Breast epithelium (tissue), 4 donors: ENCODE data around the gene MALRD1. TPM values are rescaled to one million over a fixed set of nuclear protein-coding genes. Genes with fewer than 3 reads are reported as not detected.

ENCODE experiments used
- DNase-seq, 2 donors: peaks; one replicate each; pipeline ENCODE4 v3.0.0-alpha.2; 2019; ENCODE audit warnings: low spot score in 2 of 2
- H3K27ac ChIP-seq, 2 donors: fragments of 200-600 bp; sonication (generic) in 1 of 2; one replicate each; pipeline ENCODE4 v1.5.1; 2016 to 2019; ENCODE audit warnings: mild to moderate bottlenecking in 1 of 2
- H3K27me3 ChIP-seq, 2 donors: fragments of 200-600 bp; sonication (generic) in 1 of 2; one replicate each; pipeline versions ENCODE4 v1.5.1 to v1.6.0; 2017 to 2019; ENCODE audit warnings: control low read depth in 1 of 2, mild to moderate bottlenecking in 1 of 2
- H3K36me3 ChIP-seq: fragments of 200-600 bp; one replicate; pipeline ENCODE4 v1.5.1; 2019
- H3K4me1 ChIP-seq, 2 donors: fragments of 200-600 bp; sonication (generic); one replicate each; pipeline ENCODE4 v1.5.1; 2016 to 2019; ENCODE audit warnings: control low read depth in 1 of 2
- H3K4me3 ChIP-seq, 3 donors: fragments of 200-600 bp; sonication (generic); 1 replicate in 2 of 3; 2 replicates in 1 of 3; pipeline ENCODE4 v1.5.1; 2016 to 2019; ENCODE audit warnings: mild to moderate bottlenecking in 3 of 3, moderate library complexity in 2 of 3
- H3K9me3 ChIP-seq, 2 donors: fragments of 200-600 bp; sonication (generic) in 1 of 2; one replicate each; pipeline ENCODE4 v1.5.1; 2016 to 2019; ENCODE audit warnings: control low read depth in 1 of 2
- POLR2A ChIP-seq: fragments of 450-650 bp; IDR thresholded peaks from one replicate; pipeline ENCODE4 v1.6.1; 2016; ENCODE audit warnings: antibody characterized with exemption, mild to moderate bottlenecking, moderate library complexity
- POLR2AphosphoS5 ChIP-seq, 3 donors: sonication (generic); formaldehyde crosslinking; IDR thresholded peaks; one replicate each; pipeline ENCODE4 v1.6.1; 2017; ENCODE audit warnings: antibody characterized with exemption in 3 of 3
- intact Hi-C: fragments of 100-400 bp; cut with DNase I; formaldehyde crosslinking; loops from one replicate; pipeline ENCODE4 v1.15.1; 2023; ENCODE audit warnings: low total_unique reads
- total RNA-seq, 3 donors: library from RNA; depleted of rRNA; stranded (reverse); fragments of >200 nt; gene quantifications; one replicate each; pipeline ENCODE4 v1.1.0, GENCODE V29; 2016
- TF ChIP-seq, protein P1 (sequence below), 3 donors: fragments of 450-650 bp; IDR thresholded peaks; one replicate each; pipeline ENCODE4 v1.5.1; 2016 to 2017; ENCODE audit warnings: antibody characterized with exemption in 3 of 3, mild to moderate bottlenecking in 3 of 3, moderate library complexity in 3 of 3

MALRD1 gene
- total RNA-seq, 3 donors from 2014 or later = 0.96 to 8.6 (median 2.6) TPM

DNA sequence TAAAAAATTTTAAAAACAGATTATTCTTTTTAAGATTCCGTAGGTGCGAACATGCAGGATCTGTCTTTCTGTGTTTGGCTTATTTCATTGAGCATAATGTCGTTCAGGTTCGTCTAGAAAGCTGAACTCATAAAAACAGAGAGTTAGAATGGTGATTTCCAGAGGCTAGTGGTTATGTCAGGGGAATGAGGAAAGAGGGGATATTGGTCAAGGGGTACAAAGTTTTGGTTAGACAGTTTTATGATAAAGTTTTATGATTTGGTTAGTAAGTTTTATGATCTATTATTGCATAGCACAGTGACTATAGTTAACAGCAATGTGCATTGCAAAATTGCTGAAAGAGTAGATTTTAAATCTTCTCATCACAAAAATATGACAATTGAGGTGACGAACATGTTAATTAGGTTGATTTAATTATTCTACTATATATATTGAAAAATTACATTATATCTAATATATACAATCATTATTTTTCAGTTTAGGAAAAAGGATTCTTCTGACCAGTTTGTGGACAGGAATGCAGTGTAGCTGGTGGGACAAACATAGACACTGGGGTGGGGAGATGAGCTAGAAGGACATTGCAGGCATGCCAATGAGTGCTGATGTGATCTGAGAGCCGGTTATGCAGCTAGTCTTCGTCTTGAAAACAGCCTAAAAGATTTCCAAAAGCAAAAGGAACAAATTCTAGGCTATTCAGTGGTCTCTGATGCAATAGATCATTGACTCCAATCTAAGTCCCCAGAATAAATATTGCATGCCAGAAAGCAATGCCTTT lies 31.3 kb upstream of the MALRD1 start:
- Histone ChIP-seq H3K4me3 (no peak overlapping the region), H3K36me3 (no peaks in the 10 kb centered on the region), H3K27me3 (no peaks in the 10 kb centered on the region), H3K9me3 (no peaks in the 10 kb centered on the region), H3K4me1 (no peaks in the 10 kb centered on the region), H3K27ac (no peak overlapping the region)
- TF ChIP-seq, protein P1, sequence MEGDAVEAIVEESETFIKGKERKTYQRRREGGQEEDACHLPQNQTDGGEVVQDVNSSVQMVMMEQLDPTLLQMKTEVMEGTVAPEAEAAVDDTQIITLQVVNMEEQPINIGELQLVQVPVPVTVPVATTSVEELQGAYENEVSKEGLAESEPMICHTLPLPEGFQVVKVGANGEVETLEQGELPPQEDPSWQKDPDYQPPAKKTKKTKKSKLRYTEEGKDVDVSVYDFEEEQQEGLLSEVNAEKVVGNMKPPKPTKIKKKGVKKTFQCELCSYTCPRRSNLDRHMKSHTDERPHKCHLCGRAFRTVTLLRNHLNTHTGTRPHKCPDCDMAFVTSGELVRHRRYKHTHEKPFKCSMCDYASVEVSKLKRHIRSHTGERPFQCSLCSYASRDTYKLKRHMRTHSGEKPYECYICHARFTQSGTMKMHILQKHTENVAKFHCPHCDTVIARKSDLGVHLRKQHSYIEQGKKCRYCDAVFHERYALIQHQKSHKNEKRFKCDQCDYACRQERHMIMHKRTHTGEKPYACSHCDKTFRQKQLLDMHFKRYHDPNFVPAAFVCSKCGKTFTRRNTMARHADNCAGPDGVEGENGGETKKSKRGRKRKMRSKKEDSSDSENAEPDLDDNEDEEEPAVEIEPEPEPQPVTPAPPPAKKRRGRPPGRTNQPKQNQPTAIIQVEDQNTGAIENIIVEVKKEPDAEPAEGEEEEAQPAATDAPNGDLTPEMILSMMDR (IDR thresholded peaks at IDR 0.05) = no peak
- intact Hi-C loops = no loop called here
- no peak for DNase-seq

DNA sequence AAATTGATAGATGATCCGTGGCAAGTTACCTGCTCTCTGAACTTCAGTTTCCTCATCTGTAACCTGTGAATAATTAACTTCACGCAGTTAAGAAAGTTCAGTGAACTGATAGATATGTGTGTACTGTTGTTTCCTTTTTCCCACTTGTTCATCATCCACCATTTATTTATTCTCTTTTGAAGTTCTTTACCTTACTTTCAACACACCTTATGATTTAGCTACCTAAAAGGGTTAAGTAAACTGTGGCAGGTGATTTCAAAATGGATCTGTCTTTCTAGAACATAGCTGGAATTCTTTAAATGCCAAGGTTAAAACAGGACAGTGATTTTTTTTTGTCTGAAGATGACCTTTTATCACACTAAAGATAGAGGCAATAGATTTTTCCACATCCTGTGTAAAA lies 27.4 kb upstream of the MALRD1 start:
- no peak overlapping the region for H3K4me3 ChIP-seq
- intact Hi-C loops = no loop called here

DNA sequence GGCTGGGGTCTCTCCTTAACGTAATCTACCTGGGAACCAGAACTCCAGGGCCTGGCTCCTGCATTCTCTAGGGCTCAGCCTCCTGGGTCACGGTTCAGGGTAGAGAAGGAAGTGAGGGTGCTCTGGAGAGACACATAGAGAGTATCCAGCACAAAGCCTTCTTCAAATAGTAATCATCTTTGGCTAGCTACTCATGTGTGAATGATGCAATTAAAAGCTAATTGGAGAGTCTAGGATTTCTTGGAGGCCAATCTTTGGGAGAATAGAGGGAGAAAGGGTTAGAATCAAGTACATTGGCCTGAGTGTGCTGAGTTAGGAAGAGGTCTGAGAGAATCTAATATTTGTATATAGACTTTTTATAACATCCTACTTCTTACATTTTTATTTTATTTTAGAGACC lies 24.0 kb upstream of the MALRD1 start:
- Histone ChIP-seq H3K36me3 (no peaks in the 10 kb centered on the region), H3K27me3 (no peaks in the 10 kb centered on the region), H3K4me1 (no peaks in the 10 kb centered on the region), H3K27ac (no peak overlapping the region), H3K4me3 (no peak overlapping the region), H3K9me3 (no peaks in the 10 kb centered on the region)
- intact Hi-C loops = no loop called here
- TF ChIP-seq POLR2AphosphoS5 (IDR thresholded peaks at IDR 0.05) = no peak
- TF ChIP-seq, protein P1 (IDR thresholded peaks at IDR 0.05) = no peak
- no peak for TF ChIP-seq POLR2A
- DNase-seq = no peak

More for the DNA sequence above, 27.4 kb upstream of the MALRD1 start:
- Histone ChIP-seq H3K27ac (no peak overlapping the region), H3K36me3 (no peaks in the 10 kb centered on the region), H3K27me3 (no peaks in the 10 kb centered on the region), H3K9me3 (no peaks in the 10 kb centered on the region), H3K4me1 (no peaks in the 10 kb centered on the region)
- TF ChIP-seq POLR2A (no peak), POLR2AphosphoS5 (IDR thresholded peaks at IDR 0.05) (no peak)
- TF ChIP-seq, protein P1 (IDR thresholded peaks at IDR 0.05) = no peak
- no peak for DNase-seq

DNA sequence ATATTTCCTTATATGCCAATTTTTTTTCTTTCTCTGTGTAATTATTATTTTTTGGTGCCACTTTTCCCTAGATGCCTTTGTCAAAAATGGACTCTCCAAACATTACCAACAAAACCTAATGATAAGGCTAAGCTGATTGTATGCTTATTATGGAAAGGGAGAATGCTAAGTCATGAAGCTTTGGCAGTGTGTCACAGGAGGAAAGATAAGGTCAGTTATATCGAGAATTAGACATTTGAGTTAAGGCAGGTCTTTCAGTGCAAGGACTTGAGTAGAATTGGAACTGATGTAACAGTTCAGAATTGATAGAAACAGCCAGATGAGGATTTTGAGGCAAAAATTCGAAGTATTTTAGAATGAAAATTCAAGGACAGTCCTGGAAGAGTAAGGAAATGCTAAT lies 16.8 kb upstream of the MALRD1 start:
- Histone ChIP-seq H3K36me3 (no peaks in the 10 kb centered on the region), H3K4me3 (no peak overlapping the region), H3K27ac (no peak overlapping the region), H3K9me3 (no peaks in the 10 kb centered on the region), H3K4me1 (no peaks in the 10 kb centered on the region), H3K27me3 (no peaks in the 10 kb centered on the region)
- intact Hi-C loops = no loop called here
- DNase-seq = no peak
- no peak for TF ChIP-seq POLR2AphosphoS5 (IDR thresholded peaks at IDR 0.05)
- TF ChIP-seq POLR2A = no peak
- TF ChIP-seq, protein P1 (IDR thresholded peaks at IDR 0.05) = no peak

DNA sequence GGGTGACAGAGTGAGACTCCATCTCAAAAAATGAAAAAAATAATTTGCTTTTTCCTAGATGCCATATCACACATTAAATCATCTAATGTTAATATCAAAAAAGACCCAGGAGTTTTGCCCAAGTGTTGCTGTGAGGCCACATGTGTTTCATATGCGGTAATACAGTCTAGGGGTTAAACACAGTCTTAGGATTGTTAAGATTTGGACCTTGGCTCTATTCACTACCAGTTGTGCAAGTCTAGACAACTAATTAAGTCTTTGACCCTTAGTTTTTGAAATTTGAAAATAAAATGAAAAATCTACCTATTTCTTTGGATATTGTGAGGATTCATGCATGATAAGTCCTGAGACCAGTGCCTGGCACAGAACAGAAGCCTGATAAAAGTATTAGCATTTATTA lies 14.9 kb upstream of the MALRD1 start:
- H3K4me3 ChIP-seq = no peak overlapping the region
- TF ChIP-seq POLR2AphosphoS5 (IDR thresholded peaks at IDR 0.05) (no peak), POLR2A (no peak)
- TF ChIP-seq, protein P1 (IDR thresholded peaks at IDR 0.05) = no peak
- intact Hi-C loops = no loop called here
- no peak overlapping the region for H3K27ac ChIP-seq
- H3K9me3 ChIP-seq = no peaks in the 10 kb centered on the region
- DNase-seq = no peak
- no peaks in the 10 kb centered on the region for H3K4me1 ChIP-seq
- H3K27me3 ChIP-seq = no peaks in the 10 kb centered on the region
- H3K36me3 ChIP-seq = no peaks in the 10 kb centered on the region
